Hematopoietic multipotent progenitor cell treated with erythropoietin and hydrocortisone succinate and interleukin-3 and kit ligand, for 8 days (in vitro differentiated cells): ENCODE data around the gene HERC5.
"Not testable (repeated sequence)": the region's sequence is repeated elsewhere in the genome, so short reads cannot be mapped to it uniquely, and the experiment has no call there.

ENCODE experiments used
- DNase-seq: peaks from one replicate; pipeline ENCODE4 v3.0.0-alpha.2; 2015

HERC5 gene

GRCh38 chr4:88456670-88457306, at the start of gene HERC5:
Gene HERC5 (plus strand): TSS chr4:88457119. CDS start chr4:88457270, 151 bp downstream.
- peak; percentile 94 for DNase-seq

- no peak for DNase-seq
Measured at GRCh38 chr4:88409206-88409605, 47.7 kb upstream of the HERC5 start.

- no peak for DNase-seq
Measured at GRCh38 chr4:88409789-88410188, 47.1 kb upstream of the HERC5 start.

GRCh38 chr4:88411491-88412096, 45.3 kb upstream of the HERC5 start:
- no peak for DNase-seq

GRCh38 chr4:88413801-88414200, 43.1 kb upstream of the HERC5 start:
- peak; percentile 82 for DNase-seq

GRCh38 chr4:88414755-88415154, 42.2 kb upstream of the HERC5 start:
- DNase-seq, result no peak

- DNase-seq, result no peak
Measured at GRCh38 chr4:88415982-88416381, 40.9 kb upstream of the HERC5 start.

- DNase-seq, result no peak
Measured at GRCh38 chr4:88418411-88418810, 38.5 kb upstream of the HERC5 start.

GRCh38 chr4:88419874-88420273, 37.0 kb upstream of the HERC5 start:
- DNase-seq, result no peak

- no peak for DNase-seq
Measured at GRCh38 chr4:88420844-88421243, 36.1 kb upstream of the HERC5 start.

- no peak for DNase-seq
Measured at GRCh38 chr4:88422403-88422802, 34.5 kb upstream of the HERC5 start.

- no peak for DNase-seq
Measured at GRCh38 chr4:88429401-88429800, 27.5 kb upstream of the HERC5 start.

- DNase-seq, result no peak
Measured at GRCh38 chr4:88435987-88436693, 20.8 kb upstream of the HERC5 start.

- not testable (repeated sequence) for DNase-seq
Measured at GRCh38 chr4:88437873-88438272, 19.0 kb upstream of the HERC5 start.

GRCh38 chr4:88439161-88439760, 17.7 kb upstream of the HERC5 start:
- DNase-seq, result no peak

- no peak for DNase-seq
Measured at GRCh38 chr4:88440146-88440545, 16.8 kb upstream of the HERC5 start.

- no peak for DNase-seq
Measured at GRCh38 chr4:88441696-88442095, 15.2 kb upstream of the HERC5 start.

- peak; percentile 53 for DNase-seq
Measured at GRCh38 chr4:88442689-88443191, 14.2 kb upstream of the HERC5 start.

GRCh38 chr4:88443486-88443885, 13.4 kb upstream of the HERC5 start:
- DNase-seq, result no peak

- DNase-seq, result no peak
Measured at GRCh38 chr4:88445252-88445651, 11.7 kb upstream of the HERC5 start.

- DNase-seq, result no peak
Measured at GRCh38 chr4:88446124-88446523, 10.8 kb upstream of the HERC5 start.

GRCh38 chr4:88447371-88448095, 9.4 kb upstream of the HERC5 start:
- peak; percentile 56 for DNase-seq

GRCh38 chr4:88448211-88448765, 8.6 kb upstream of the HERC5 start:
- DNase-seq, result peak; percentile 89
